Uterus (tissue), 2 donors: ENCODE results near the gene LRP10.

Source experiments
- CTCF ChIP-seq, 4 experiments: fragments of 200-600 bp in 2 of 4; fragments of 450-650 bp in 2 of 4; sonication (generic) in 2 of 4; IDR thresholded peaks; one replicate each; pipeline ENCODE4 v1.5.1; 2016 to 2019; ENCODE audit warnings: antibody characterized with exemption in 4 of 4, mild to moderate bottlenecking in 2 of 4, moderate library complexity in 1 of 4
- POLR2A ChIP-seq, 2 donors: fragments of 450-650 bp; IDR thresholded peaks; one replicate each; pipeline ENCODE4 v1.6.1; 2016; ENCODE audit warnings: antibody characterized with exemption in 2 of 2, mild to moderate bottlenecking in 1 of 2, moderate library complexity in 1 of 2

DNA sequence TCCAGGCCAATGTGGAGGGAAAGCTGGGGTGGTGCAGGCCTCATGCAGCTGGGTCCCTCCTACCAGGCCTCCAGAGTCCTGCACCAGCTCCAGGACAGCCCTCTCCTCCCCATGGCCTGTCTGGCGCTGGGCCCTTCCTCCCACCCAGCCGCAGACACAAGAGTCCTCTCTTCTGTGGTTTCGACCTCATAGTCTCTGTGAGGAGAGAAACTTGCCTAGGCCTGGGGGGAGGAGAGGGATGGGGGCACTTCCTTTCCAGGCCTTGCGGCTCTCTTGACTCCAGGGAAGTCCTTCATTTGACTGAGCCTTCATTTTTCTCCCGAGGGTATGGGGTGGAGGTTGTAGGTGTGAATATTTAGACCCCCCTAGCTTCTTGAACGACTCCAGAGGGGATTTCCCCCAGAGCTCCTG is 32.9 kb upstream of the LRP10 start:
- TF ChIP-seq CTCF (IDR thresholded peaks at IDR 0.05), result no peak
- no peak for TF ChIP-seq POLR2A (IDR thresholded peaks at IDR 0.05)
